Activated T-cell treated with anti-CD3 and anti-CD28 coated beads, Interleukin-2, amount 50 U/mL, for 48 hours (primary cell): ENCODE results near the gene PTPRE.

Experiments used
- DNase-seq, 2 experiments: peaks; one replicate each; pipeline ENCODE4 v3.0.0-alpha.2; 2020

Gene PTPRE, protein sequence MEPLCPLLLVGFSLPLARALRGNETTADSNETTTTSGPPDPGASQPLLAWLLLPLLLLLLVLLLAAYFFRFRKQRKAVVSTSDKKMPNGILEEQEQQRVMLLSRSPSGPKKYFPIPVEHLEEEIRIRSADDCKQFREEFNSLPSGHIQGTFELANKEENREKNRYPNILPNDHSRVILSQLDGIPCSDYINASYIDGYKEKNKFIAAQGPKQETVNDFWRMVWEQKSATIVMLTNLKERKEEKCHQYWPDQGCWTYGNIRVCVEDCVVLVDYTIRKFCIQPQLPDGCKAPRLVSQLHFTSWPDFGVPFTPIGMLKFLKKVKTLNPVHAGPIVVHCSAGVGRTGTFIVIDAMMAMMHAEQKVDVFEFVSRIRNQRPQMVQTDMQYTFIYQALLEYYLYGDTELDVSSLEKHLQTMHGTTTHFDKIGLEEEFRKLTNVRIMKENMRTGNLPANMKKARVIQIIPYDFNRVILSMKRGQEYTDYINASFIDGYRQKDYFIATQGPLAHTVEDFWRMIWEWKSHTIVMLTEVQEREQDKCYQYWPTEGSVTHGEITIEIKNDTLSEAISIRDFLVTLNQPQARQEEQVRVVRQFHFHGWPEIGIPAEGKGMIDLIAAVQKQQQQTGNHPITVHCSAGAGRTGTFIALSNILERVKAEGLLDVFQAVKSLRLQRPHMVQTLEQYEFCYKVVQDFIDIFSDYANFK

GRCh38 chr10:127906548-127907377 is at the start of gene PTPRE:
Gene PTPRE, plus strand, starts transcription at chr10:127907103. Its CDS starts 133,779 bp downstream, at chr10:128040882.
- DNase-seq = peak; percentile 84 to 87

DNA sequence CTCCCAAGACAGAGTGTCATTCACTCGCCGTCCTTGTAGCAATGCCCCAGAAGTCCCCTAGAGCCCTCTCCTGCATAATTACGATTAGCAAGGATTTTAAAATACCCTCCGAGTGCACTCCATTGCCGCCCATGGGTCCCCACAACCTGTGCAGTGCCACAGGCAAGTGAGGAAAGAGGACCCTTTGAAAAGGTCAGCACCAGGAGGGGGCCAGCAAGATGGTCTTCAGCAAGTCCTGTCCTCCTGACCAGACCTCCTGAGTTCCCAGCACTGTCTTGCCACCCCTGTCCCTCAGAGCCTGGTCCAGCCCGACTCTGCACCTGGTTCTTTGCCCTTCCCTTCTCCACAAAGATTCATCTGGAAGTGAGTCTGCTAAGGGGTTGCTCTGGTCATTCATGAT is 46.3 kb upstream of the PTPRE start:
- DNase-seq = no peak

DNA sequence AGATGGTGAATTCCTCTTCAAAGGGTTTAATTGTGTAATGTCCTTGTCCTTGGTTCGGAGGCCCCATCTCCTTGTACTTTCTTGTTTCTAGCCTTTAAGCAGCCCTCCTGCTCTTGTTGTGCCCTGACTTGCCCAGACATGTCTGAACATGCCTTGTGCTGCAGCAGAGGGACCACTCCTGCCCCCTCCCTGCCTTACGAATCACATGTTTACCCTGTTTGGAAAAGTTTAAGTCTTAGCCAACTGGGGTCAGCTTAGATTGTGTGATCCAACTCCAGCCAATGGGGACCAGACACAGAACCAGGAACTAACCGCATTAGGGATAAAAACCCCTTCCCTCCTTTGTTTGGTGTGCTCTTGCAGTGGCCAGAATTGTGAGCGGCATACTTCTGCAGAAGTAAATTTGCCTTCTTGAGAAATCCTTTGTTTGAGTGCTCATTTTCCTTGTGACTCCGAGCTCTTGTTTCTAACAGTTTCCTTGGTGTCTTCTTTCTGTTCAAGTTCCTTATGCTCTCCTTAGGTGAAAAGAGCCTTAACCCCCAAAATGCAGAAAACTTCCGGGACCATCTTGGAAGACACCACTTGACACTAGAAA is 43.6 kb upstream of the PTPRE start:
- DNase-seq = no peak

- no peak for DNase-seq
These were observed 40.5 kb upstream of the PTPRE start for GRCh38 chr10:127866276-127867013.

DNA sequence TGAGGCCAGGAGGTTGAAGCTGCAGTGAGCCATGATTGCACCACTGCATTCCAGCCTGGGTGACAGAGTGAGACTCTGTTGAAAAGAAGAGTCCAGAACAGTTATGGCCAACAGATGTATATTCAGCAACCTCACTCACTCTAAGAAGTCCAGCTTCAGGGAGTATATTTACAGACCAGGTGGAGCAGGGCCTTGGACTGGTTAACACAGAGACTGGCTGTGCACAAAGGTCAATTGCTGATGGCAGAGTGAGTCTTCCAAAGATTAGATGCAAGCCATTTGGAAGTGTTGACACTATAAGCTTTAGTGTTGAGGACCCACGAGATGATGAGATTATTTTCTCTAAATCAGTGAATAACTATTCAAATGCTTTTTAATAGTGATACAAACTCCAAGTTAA is 39.1 kb upstream of the PTPRE start:
- DNase-seq = no peak

DNA sequence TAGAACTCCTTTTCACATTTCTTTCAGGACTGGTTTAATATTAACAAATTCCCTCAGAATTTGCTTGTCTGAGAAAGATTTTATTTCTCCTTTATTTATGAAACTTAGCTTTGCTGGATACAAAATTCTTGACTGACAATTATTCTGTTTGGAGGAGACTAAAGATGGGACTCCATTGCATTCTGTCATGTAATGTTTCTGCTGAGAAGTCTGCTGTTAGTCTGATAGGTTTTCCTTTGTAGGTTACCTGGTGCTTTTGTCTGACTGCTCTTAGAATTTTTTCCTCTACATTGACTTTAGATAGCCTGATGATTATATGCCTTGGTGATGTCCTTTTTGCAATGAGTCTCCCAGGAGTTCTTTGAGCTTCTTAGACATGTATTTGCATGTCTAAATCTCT is 37.6 kb upstream of the PTPRE start:
- no peak for DNase-seq

DNA sequence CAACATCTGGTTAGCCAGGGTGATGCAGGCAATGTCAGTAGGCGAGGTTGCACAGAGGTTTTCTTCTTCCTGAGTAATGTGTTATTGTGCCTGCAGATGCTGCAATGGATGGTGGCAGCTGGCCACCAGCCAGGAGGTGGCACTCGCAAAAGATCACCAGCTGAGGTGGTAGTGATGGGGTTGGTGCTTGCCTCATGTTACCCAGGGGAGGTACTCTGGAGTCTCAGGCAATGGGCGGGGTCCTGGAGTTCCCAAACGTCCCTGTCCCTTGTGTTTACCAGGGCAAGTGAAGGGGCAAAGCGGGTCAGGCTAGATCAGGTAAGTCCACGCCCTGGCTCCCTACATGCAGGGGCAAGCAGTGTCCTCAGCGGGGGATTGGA is 35.3 kb upstream of the PTPRE start:
- DNase-seq = no peak

DNA sequence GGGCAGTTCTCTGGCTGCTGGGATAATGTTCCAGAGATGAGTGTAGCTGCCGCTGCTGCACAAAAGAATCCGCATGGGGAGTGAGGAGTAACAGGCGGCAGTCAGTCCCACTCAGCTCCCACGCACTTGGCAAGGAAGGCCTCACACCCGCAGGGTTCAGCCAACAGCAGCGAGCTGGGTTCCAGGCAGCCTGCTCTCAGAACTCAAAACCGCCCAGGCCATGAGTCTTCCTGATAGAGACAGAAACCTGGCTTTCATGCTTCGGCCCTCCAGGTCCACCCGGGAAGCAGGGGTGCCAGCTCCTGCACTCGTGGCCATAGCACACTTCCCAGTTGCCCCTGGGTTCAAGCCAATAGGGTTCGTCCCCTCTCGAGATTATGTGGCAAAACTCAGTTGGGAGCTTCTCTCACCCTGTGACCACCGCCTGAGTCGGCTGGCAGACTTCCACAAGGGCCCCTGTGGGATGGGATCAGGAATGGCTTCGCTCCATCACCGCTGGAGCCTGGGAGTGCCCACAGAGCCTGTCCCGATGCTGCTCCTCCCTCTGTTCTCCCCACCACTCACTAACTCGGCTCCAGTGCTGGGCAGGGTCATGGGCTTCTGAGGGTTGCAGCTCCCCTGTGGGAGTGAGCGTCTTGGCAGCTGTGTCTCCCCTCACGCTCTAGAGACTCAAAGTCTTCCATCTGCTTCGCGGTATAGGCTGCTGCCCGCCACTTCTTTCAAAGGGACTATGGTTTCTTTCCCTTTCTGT is 34.7 kb upstream of the PTPRE start:
- no peak for DNase-seq

GRCh38 chr10:127872871-127873600 is 33.9 kb upstream of the PTPRE start:
- DNase-seq = no peak

GRCh38 chr10:127873901-127874470 is 32.9 kb upstream of the PTPRE start:
- no peak for DNase-seq

DNA sequence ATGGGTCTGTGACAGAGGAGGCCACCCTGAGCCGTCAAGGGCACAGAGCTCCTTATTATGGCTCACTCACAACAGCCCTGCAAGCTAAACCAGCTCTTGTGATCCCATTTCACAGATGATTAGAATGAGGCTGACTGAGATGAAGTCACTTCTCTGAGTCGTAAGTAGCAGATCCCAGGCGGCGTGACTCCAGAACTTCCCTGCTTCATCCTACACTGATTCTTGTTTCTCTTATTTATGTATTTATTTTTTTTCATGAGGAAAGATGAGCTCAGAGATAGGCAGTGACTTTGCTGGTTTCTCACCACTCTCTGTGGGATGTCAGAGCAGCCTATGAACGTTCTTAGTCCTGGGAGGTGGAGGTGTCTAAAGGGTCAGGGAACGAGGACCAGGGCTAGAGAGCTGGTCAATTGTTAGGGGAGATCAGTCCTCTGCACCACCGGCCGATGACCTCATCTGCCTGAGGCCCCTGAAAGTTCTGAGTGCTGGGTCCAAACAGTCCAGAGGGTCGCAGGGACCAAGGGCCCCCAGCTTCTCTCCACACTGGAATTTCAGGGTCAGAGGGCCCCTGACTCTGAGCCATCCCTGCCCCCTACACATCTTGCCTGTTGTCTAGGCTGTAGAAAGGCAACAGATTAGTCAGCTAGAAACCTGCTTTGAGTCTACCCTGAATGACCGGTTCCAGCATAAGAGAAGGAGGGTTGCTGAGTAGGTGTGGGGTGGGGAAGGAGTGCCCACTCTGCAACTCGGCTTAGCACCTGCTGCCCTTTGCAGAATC is 32.0 kb upstream of the PTPRE start:
- no peak for DNase-seq

DNA sequence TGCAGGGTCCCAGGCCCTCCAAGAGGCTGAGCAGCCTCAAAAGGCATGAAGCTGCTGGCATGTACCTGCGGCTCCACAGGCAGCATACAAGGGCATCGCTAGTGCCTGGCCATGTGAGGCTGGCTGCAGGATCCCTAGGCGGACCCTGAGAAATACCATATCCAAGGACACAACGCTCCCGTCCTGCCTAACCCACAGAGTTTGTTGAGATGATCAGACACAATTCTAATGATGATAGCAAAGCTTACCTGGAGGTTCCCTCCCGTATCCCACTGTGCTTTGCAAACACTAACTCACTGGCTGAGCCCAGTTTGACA is 31.5 kb upstream of the PTPRE start:
- DNase-seq = no peak

GRCh38 chr10:127875916-127876315 is 31.0 kb upstream of the PTPRE start:
- DNase-seq = no peak

- DNase-seq = no peak
These were observed 29.8 kb upstream of the PTPRE start for GRCh38 chr10:127877116-127877515.

GRCh38 chr10:127877699-127878098 is 29.2 kb upstream of the PTPRE start:
- no peak for DNase-seq

GRCh38 chr10:127878475-127879055 is 28.3 kb upstream of the PTPRE start:
- DNase-seq = no peak

DNA sequence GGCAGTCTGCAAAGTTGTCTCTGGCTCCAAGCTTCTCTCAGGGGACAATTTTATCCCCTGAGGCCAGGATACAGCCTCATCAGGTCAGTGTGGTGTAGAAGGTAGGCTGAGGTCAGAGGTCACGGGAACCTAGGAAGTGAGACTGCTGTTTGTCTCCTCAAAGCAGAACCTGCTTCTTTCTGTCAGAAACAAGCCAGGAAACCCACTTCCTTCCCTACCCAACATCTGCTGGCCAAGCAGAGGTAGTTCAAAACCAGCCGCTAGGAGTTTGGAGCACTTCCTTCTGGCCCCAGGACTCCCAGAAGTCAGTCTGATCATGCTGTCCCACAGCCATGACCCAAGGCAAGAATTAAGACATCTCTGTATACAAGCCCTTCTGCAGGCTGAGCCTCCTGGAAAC is 26.3 kb upstream of the PTPRE start:
- no peak for DNase-seq

DNA sequence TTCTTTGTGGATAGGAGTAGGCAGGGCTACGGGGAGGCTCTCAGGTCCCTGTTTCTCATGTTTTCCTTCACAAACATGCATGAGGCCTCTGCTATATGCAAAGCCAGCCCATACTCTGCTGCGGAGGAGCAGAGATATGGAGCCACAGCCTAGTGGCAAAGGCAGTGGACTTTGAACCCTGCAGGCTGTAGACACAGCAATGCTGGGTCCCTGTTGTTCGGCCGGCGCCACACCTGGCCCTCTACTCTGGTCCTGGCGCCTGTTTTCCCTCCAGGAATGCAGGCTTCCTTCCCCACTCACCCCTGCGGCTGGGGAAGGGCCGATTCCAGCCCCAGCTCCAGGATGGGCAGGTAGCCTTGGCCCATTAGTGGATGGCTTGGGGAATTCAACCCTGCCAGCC is 25.6 kb upstream of the PTPRE start:
- no peak for DNase-seq

DNA sequence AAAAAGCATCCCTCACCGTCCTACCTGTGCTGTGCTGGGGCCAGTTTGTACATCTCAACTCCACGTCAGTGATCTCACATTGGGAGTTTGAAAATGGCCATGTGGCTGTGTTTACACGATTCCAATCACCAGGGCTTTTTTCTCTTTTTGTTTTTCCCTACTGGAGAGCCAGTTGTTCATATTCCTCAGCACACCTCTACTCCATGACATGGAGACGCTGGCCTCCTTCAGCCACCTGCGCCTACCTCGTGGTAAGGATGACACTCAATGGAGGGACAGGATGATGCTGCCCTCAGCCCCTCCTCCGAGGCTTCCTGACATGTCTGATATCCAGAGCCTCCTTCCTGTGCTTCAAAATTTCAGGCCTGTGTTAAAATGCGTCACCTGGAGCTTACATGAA is 24.5 kb upstream of the PTPRE start:
- no peak for DNase-seq
